Smooth muscle cell (in vitro differentiated cells): Measurements from ENCODE around the gene KCNJ13. TPM values are rescaled to one million over a fixed set of nuclear protein-coding genes. Genes with fewer than 3 reads are reported as not detected.

Experiments
- DNase-seq: peaks from one replicate; lab custom pipeline; 2025; ENCODE audit not compliant: unreplicated experiment; lab: John Stamatoyannopoulos, UW
- H2AFZ ChIP-seq: fragments of 200-600 bp; sonication (generic); 2 replicates; pipeline ENCODE4 v1.6.0; 2016; ENCODE audit warnings: antibody characterized with exemption, low read depth, mild to moderate bottlenecking
- H3F3A ChIP-seq: fragments of 200-600 bp; sonication (generic); 2 replicates; pipeline ENCODE4 v1.6.0; 2017; ENCODE audit warnings: antibody characterized with exemption, low read depth
- H3K27ac ChIP-seq: fragments of 200-600 bp; sonication (generic); 2 replicates; pipeline ENCODE4 v1.5.1; 2016; ENCODE audit warnings: low read depth, mild to moderate bottlenecking
- H3K27me3 ChIP-seq: fragments of 200-600 bp; sonication (generic); 2 replicates; pipeline ENCODE4 v1.6.1; 2016; ENCODE audit warnings: low read depth, mild to moderate bottlenecking
- H3K36me3 ChIP-seq: fragments of 200-600 bp; sonication (generic); 2 replicates; pipeline ENCODE4 v1.5.1; 2016; ENCODE audit warnings: low read depth
- H3K4me1 ChIP-seq: fragments of 200-600 bp; sonication (generic); 2 replicates; pipeline ENCODE4 v1.5.1; 2016; ENCODE audit warnings: low read depth
- H3K4me2 ChIP-seq: fragments of 200-600 bp; sonication (generic); 2 replicates; pipeline ENCODE4 v1.6.0; 2016; ENCODE audit warnings: mild to moderate bottlenecking
- H3K4me3 ChIP-seq: fragments of 200-600 bp; sonication (generic); 2 replicates; pipeline ENCODE4 v1.5.1; 2016; ENCODE audit warnings: mild to moderate bottlenecking
- H3K79me2 ChIP-seq: fragments of 200-600 bp; sonication (generic); 2 replicates; pipeline ENCODE4 v1.6.0; 2016; ENCODE audit warnings: low read depth, mild to moderate bottlenecking
- H3K9ac ChIP-seq: fragments of 200-600 bp; sonication (generic); 2 replicates; pipeline ENCODE4 v1.6.0; 2016; ENCODE audit warnings: low read depth
- H3K9me3 ChIP-seq: fragments of 200-600 bp; sonication (generic); replicated peaks from 2 replicates; pipeline ENCODE4 v1.5.1; 2016; ENCODE audit warnings: low read depth
- H4K20me1 ChIP-seq: fragments of 200-600 bp; sonication (generic); 2 replicates; pipeline ENCODE4 v1.6.0; 2016; ENCODE audit warnings: low read depth
- WGBS: methylation state at CpG from one replicate; pipeline ENCODE4 v1.1.7; 2016; ENCODE audit warnings: low lambda C conversion rate; 5-methylcytosine and 5-hydroxymethylcytosine counted together
- polyA plus RNA-seq: library from polyadenylated mRNA; unstranded; fragments of >200 nt; fragmentation: Nextera tagmentation; extraction: Ambion mirVana; gene quantifications from 2 replicates; pipeline ENCODE4 v1.2.1, GENCODE V29; 2016
- total RNA-seq: library from RNA; depleted of rRNA; stranded (reverse); fragments of >200 nt; gene quantifications from 2 replicates; pipeline ENCODE4 v1.2.3, GENCODE V29; 2014
- TF ChIP-seq, protein P1 (sequence below): fragments of 200-600 bp; sonication (generic); IDR thresholded peaks from 2 replicates; pipeline ENCODE4 v1.5.1; 2017; ENCODE audit warnings: borderline replicate concordance, mild to moderate bottlenecking, antibody characterized with exemption; ENCODE audit not compliant: insufficient read depth, poor library complexity, severe bottlenecking

Gene KCNJ13
- total and polyA plus RNA-seq, 2 experiments from 2014 or later: not detected

DNA sequence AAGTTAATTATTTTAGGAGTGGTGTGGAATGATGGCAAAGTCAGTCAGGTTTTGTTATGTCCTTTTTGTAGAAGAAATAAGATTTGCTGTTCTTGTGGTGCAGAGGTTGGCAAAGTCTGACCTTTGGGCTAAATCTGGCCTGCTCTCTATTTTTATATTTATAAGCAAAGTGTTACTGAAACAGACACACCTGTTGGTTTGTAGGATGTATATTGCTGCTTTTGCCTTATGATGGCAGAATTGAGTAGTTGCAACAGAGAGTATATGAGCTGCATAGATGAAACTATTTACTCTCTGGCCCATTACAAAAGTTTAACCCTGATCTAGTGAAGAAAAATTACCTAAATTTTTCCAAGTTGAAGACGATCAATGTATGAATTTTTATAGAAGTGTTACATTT, 34.1 kb upstream of the KCNJ13 start:
- Histone ChIP-seq H2AFZ (no peak overlapping the region), H3K4me2 (no peak overlapping the region), H3K4me1 (no peaks in the 10 kb centered on the region), H3K4me3 (no peak overlapping the region), H3K27ac (no peak overlapping the region), H3K36me3 (peaks cover 21% of the 10 kb centered on the region), H3K79me2 (no peaks in the 10 kb centered on the region), H3K9ac (no peak overlapping the region), H3K27me3 (no peaks in the 10 kb centered on the region), H4K20me1 (peaks cover 12% of the 10 kb centered on the region), H3K9me3 (no peaks in the 10 kb centered on the region), H3F3A (no peaks in the 10 kb centered on the region)
- WGBS: 96% methylated on average over 1 of the region's 1 CpG
- TF ChIP-seq, protein P1, sequence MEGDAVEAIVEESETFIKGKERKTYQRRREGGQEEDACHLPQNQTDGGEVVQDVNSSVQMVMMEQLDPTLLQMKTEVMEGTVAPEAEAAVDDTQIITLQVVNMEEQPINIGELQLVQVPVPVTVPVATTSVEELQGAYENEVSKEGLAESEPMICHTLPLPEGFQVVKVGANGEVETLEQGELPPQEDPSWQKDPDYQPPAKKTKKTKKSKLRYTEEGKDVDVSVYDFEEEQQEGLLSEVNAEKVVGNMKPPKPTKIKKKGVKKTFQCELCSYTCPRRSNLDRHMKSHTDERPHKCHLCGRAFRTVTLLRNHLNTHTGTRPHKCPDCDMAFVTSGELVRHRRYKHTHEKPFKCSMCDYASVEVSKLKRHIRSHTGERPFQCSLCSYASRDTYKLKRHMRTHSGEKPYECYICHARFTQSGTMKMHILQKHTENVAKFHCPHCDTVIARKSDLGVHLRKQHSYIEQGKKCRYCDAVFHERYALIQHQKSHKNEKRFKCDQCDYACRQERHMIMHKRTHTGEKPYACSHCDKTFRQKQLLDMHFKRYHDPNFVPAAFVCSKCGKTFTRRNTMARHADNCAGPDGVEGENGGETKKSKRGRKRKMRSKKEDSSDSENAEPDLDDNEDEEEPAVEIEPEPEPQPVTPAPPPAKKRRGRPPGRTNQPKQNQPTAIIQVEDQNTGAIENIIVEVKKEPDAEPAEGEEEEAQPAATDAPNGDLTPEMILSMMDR: no peak
- DNase-seq: no peak

DNA sequence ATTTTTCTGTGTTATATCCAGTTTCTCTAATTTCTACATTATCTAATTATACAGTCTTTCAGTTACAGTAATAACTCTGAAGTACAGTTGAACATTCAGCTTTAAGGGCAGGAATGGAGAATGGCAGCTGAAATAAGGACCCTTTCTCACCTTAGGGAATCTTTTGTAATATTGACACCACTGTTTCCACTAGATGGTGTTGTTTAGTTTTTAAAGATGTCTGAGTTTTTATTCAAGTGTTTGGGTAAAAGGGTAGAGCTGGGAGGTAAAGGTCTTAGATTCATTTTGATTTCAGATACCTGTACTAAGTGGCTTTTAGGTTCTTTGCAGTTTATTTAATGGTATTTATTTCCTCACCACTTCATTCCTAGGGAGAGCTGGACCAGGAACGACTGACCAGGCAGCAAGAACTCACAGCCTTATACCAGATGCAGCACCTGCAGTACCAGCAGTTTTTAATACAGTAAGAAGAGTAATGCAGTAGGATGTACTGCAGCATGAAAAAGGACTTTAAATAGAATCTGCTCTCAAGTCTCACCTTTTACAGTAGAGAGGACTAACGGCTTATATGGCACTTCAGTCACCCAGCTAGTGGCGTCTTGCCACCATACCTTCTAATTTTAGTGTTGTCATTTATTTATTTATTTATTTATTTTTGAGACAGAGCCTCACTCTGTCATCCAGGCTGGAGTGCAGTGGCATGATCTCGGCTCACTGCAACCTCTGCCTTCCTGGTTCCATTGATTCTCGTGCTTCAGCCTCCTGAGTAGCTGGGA, 33.2 kb upstream of the KCNJ13 start:
- 98% methylated on average over 5 of the region's 5 CpGs for WGBS

DNA sequence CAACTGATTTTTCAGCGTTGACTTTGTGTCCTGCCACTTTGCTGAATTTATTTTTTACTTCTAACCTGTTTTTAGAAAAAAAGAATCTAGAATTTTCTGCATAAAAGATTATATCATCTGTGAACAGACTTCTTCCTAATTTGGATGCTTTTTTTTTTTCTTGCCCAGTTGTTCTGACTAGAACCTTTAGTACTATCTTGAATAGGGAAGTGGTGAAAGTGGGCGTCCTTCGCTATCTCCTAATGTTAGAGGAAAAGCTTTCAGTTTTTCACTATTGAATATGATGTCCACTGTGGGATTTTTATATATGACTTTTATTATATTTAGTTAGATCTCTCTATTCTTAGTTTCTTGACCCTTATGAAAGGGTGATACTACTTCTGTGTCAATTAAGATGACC, 25.7 kb upstream of the KCNJ13 start:
- H3K4me2 ChIP-seq: no peak overlapping the region

More for the DNA sequence above, 33.2 kb upstream of the KCNJ13 start:
- Histone ChIP-seq H3K4me2 (no peak overlapping the region), H3K9me3 (no peaks in the 10 kb centered on the region), H3K79me2 (peaks cover 2% of the 10 kb centered on the region), H3K36me3 (peaks cover 12% of the 10 kb centered on the region), H3K9ac (no peak overlapping the region), H3K4me1 (no peaks in the 10 kb centered on the region), H3K4me3 (no peak overlapping the region), H3K27me3 (no peaks in the 10 kb centered on the region), H4K20me1 (peaks cover 9% of the 10 kb centered on the region), H2AFZ (no peak overlapping the region), H3F3A (no peaks in the 10 kb centered on the region), H3K27ac (no peak overlapping the region)
- TF ChIP-seq, protein P1: no peak
- no peak for DNase-seq

More for the DNA sequence above, 25.7 kb upstream of the KCNJ13 start:
- no peaks in the 10 kb centered on the region for H3K4me1 ChIP-seq
- no peak overlapping the region for H3K9ac ChIP-seq
- H3F3A ChIP-seq: no peaks in the 10 kb centered on the region
- H3K4me3 ChIP-seq: no peak overlapping the region
- H3K27me3 ChIP-seq: no peaks in the 10 kb centered on the region
- 98% methylated on average over 3 of the region's 3 CpGs for WGBS
- H3K79me2 ChIP-seq: peaks cover 28% of the 10 kb centered on the region
- no peak for DNase-seq
- no peak overlapping the region for H3K27ac ChIP-seq
- no peak overlapping the region for H2AFZ ChIP-seq
- H3K9me3 ChIP-seq: peaks cover 8% of the 10 kb centered on the region
- TF ChIP-seq, protein P1: no peak
- peaks cover 15% of the 10 kb centered on the region for H4K20me1 ChIP-seq
- H3K36me3 ChIP-seq: peaks cover 31% of the 10 kb centered on the region
